H1 (cell line): Measurements from ENCODE around the gene ZNF57.

Source experiments
- BACH1 ChIP-seq: IDR thresholded peaks from 2 replicates; pipeline ENCODE4 v1.6.1; 2012; ENCODE audit warnings: low read length, improper control_type of control experiment
- CREB1 ChIP-seq: IDR thresholded peaks from 2 replicates; pipeline ENCODE4 v1.6.1; 2012; ENCODE audit warnings: inconsistent platforms
- EP300 ChIP-seq, 2 experiments: IDR thresholded peaks; 1 replicate in 1 of 2; 2 replicates in 1 of 2; pipeline ENCODE4 v1.6.1; 2011 to 2012; ENCODE audit warnings: low read depth in 2 of 2, low read length in 2 of 2, mild to moderate bottlenecking in 2 of 2, borderline replicate concordance in 1 of 2, inconsistent platforms in 1 of 2, moderate library complexity in 1 of 2
- MAX ChIP-seq: IDR thresholded peaks from 2 replicates; pipeline ENCODE4 v1.6.1; 2012; ENCODE audit warnings: inconsistent platforms
- POLR2A ChIP-seq, 2 experiments: IDR thresholded peaks; 1 replicate in 1 of 2; 2 replicates in 1 of 2; pipeline ENCODE4 v1.6.1; 2011; ENCODE audit warnings: low read depth in 2 of 2, low read length in 2 of 2, mild to moderate bottlenecking in 2 of 2; ENCODE audit errors: control extremely low read depth in 1 of 2
- RAD21 ChIP-seq, 2 experiments: IDR thresholded peaks in 1 of 2; conservative IDR thresholded peaks in 1 of 2; 2 replicates each; pipeline ENCODE4 v1.6.1; 2011; ENCODE audit warnings: low read depth in 2 of 2, low read length in 2 of 2, improper control_type of control experiment in 1 of 2, inconsistent platforms in 1 of 2, mild to moderate bottlenecking in 1 of 2, moderate library complexity in 1 of 2
- ZNF274 ChIP-seq: IDR thresholded peaks from 2 replicates; pipeline ENCODE4 v1.7.0; 2012; ENCODE audit warnings: low read length, borderline replicate concordance; ENCODE audit errors: extremely low read depth
- TF ChIP-seq, protein P1 (sequence below): IDR thresholded peaks from 2 replicates; pipeline ENCODE4 v1.6.1; 2012; ENCODE audit warnings: low read length, inconsistent platforms
- TF ChIP-seq, protein P2 (sequence below), 3 experiments: IDR thresholded peaks; 1 replicate in 2 of 3; 2 replicates in 1 of 3; pipeline versions ENCODE4 v1.5.1 to v1.6.1; 2011; ENCODE audit warnings: low read length in 3 of 3, mild to moderate bottlenecking in 3 of 3, inconsistent platforms in 2 of 3, low read depth in 1 of 3, moderate library complexity in 1 of 3; ENCODE audit not compliant: insufficient read depth in 1 of 3; ENCODE audit errors: control extremely low read depth in 1 of 3

DNA sequence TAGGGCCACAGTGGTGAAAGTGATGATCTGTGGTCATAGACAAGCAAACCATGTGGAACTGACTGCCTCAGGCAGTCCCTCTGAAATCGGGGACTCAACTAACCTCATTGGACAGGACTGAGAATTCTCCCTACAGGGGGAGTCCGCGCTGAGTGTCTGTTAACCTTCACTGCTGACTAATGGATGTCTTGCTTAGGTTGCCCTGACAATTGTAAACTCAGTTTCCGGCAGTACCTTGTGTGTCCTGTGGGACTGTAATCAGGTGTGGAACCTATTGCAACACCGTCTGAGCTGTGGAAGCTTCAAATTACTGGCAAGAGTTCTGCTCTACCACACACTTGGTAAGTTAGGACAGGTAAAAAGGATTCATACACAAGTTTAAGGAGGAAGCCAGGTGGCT lies 22.3 kb downstream of the ZNF57 start:
- TF ChIP-seq BACH1 (peak; percentile 53; the same call in 1 of the 2 replicates), ZNF274 (no peak), RAD21 (IDR thresholded peaks at IDR 0.05 in 1 of 2, conservative IDR thresholded peaks at IDR 0.05 in 1 of 2; ENCODE audit: low read depth in 2 of 2, low read length in 2 of 2) (no peak), MAX (no peak), EP300 (IDR thresholded peaks at IDR 0.05; ENCODE audit: borderline replicate concordance in 1 of 2, low read depth in 2 of 2, low read length in 2 of 2) (no peak), POLR2A (IDR thresholded peaks at IDR 0.05; ENCODE audit: control extremely low read depth in 1 of 2, low read depth in 2 of 2, low read length in 2 of 2) (no peak), CREB1 (no peak)
- TF ChIP-seq, protein P1, sequence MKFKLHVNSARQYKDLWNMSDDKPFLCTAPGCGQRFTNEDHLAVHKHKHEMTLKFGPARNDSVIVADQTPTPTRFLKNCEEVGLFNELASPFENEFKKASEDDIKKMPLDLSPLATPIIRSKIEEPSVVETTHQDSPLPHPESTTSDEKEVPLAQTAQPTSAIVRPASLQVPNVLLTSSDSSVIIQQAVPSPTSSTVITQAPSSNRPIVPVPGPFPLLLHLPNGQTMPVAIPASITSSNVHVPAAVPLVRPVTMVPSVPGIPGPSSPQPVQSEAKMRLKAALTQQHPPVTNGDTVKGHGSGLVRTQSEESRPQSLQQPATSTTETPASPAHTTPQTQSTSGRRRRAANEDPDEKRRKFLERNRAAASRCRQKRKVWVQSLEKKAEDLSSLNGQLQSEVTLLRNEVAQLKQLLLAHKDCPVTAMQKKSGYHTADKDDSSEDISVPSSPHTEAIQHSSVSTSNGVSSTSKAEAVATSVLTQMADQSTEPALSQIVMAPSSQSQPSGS, result no peak
- TF ChIP-seq, protein P2, sequence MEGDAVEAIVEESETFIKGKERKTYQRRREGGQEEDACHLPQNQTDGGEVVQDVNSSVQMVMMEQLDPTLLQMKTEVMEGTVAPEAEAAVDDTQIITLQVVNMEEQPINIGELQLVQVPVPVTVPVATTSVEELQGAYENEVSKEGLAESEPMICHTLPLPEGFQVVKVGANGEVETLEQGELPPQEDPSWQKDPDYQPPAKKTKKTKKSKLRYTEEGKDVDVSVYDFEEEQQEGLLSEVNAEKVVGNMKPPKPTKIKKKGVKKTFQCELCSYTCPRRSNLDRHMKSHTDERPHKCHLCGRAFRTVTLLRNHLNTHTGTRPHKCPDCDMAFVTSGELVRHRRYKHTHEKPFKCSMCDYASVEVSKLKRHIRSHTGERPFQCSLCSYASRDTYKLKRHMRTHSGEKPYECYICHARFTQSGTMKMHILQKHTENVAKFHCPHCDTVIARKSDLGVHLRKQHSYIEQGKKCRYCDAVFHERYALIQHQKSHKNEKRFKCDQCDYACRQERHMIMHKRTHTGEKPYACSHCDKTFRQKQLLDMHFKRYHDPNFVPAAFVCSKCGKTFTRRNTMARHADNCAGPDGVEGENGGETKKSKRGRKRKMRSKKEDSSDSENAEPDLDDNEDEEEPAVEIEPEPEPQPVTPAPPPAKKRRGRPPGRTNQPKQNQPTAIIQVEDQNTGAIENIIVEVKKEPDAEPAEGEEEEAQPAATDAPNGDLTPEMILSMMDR (IDR thresholded peaks at IDR 0.05; ENCODE audit: control extremely low read depth in 1 of 3, insufficient read depth in 1 of 3, low read depth in 1 of 3, low read length in 3 of 3), result peak in 2 of 3 experiments; percentile 3 to 29; a peak in 2 of 4 replicates
